GM06990 (cell line): ENCODE data around the gene ASH1L.
A peak's percentile ranks its signal among the peaks of the same experiment; 100 is the strongest.
"Not testable (repeated sequence)": the region's sequence is repeated elsewhere in the genome, so short reads cannot be mapped to it uniquely, and the experiment has no call there.

Experiments used
- DNase-seq: peaks from one replicate; pipeline ENCODE4 v3.0.0-alpha.2; 2011; ENCODE audit not compliant: insufficient read length; ENCODE audit errors: extremely low read depth
- H3K27me3 ChIP-seq: replicated peaks from 2 replicates; pipeline ENCODE4 v1.6.0; 2011; ENCODE audit warnings: low read length; ENCODE audit not compliant: control insufficient read depth, insufficient read depth
- H3K36me3 ChIP-seq: 2 replicates; pipeline ENCODE4 v1.5.1; 2011; ENCODE audit warnings: low read length; ENCODE audit not compliant: control insufficient read depth, insufficient read depth
- H3K4me3 ChIP-seq: replicated peaks from 2 replicates; pipeline ENCODE4 v1.5.1; 2011; ENCODE audit warnings: low read depth, mild to moderate bottlenecking, control low read depth, low read length
- CTCF ChIP-seq: IDR thresholded peaks from 2 replicates; pipeline ENCODE4 v1.5.1; 2011; ENCODE audit warnings: low read length, control low read depth, mild to moderate bottlenecking, inconsistent platforms; ENCODE audit not compliant: insufficient read depth, poor library complexity, severe bottlenecking

Gene ASH1L, protein sequence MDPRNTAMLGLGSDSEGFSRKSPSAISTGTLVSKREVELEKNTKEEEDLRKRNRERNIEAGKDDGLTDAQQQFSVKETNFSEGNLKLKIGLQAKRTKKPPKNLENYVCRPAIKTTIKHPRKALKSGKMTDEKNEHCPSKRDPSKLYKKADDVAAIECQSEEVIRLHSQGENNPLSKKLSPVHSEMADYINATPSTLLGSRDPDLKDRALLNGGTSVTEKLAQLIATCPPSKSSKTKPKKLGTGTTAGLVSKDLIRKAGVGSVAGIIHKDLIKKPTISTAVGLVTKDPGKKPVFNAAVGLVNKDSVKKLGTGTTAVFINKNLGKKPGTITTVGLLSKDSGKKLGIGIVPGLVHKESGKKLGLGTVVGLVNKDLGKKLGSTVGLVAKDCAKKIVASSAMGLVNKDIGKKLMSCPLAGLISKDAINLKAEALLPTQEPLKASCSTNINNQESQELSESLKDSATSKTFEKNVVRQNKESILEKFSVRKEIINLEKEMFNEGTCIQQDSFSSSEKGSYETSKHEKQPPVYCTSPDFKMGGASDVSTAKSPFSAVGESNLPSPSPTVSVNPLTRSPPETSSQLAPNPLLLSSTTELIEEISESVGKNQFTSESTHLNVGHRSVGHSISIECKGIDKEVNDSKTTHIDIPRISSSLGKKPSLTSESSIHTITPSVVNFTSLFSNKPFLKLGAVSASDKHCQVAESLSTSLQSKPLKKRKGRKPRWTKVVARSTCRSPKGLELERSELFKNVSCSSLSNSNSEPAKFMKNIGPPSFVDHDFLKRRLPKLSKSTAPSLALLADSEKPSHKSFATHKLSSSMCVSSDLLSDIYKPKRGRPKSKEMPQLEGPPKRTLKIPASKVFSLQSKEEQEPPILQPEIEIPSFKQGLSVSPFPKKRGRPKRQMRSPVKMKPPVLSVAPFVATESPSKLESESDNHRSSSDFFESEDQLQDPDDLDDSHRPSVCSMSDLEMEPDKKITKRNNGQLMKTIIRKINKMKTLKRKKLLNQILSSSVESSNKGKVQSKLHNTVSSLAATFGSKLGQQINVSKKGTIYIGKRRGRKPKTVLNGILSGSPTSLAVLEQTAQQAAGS (N-terminal part only)

DNA sequence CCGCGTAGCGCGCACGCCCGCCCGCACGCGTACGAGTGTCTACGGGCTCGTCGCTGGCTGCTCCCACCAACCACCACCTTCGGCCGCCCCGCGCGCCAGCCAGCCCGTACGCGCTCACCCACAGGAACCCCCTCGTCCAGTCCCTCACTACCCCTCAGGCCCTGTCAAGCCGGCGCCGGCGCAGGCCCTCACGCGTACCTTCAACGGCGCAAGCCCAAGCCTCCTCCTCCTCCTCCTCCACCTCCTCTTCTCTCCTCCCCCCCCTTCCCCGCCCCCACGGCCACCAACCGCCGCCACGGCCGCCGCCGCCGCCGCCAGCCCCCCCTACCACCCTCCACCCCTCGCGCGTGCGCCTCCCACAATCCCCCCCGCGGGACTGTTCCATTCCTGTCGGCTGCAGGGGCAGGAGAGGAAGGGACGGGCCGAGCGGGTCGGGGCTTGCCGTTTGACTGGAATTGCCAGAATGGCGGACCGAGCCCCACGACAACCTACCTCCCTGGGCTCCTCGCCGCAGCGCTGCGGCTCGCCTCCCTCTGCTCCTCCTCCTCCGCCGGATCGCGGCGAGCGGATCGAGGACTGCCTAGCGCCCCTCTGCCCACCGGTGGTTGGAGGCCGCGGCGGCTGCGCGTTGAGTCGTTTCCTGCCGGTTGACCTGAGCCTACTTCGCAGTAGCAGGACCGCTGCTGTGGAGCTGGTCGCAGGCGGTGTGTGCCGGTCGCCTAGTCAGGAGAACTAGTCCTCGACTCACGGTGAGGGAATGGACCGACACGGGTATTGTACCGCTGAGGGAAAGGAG is at the start of gene ASH1L:
TSS of gene ASH1L (minus strand) at position 223 of the 796 bp plus-strand sequence. CDS start 41,284 bp downstream, outside the sequence.
- TF ChIP-seq CTCF: no peak
- no peaks in the 10 kb centered on the region for H3K27me3 ChIP-seq
- H3K4me3 ChIP-seq: peak within 1 kb of the TSS; percentile 97
- DNase-seq: peak; percentile 97
- no peaks in the 10 kb centered on the region; the same call in 1 of the 2 replicates for H3K36me3 ChIP-seq

GRCh38 chr1:155610257-155610647 is 47.6 kb upstream of the ASH1L start:
- not testable (repeated sequence) for DNase-seq, H3K36me3 ChIP-seq, H3K27me3 ChIP-seq
- H3K4me3 ChIP-seq: peak overlapping the region; percentile 67

- peak; percentile 91 for DNase-seq
- no peak for TF ChIP-seq CTCF
- H3K27me3 ChIP-seq: no peaks in the 10 kb centered on the region
These were observed 47.1 kb upstream of the ASH1L start, which contains the start of gene MSTO1 for GRCh38 chr1:155609515-155610256. Gene MSTO1, plus strand, starts transcription at chr1:155610218. Its CDS starts 31 bp downstream, at chr1:155610249.

GRCh38 chr1:155608888-155609225 is 46.3 kb upstream of the ASH1L start:
- DNase-seq: no peak

More at GRCh38 chr1:155609515-155610256, 47.1 kb upstream of the ASH1L start, which contains the start of gene MSTO1:
- Histone ChIP-seq H3K36me3 (peaks cover 1% of the 10 kb centered on the region), H3K4me3 (peak within 1 kb of the TSS; percentile 67)

More at GRCh38 chr1:155608888-155609225, 46.3 kb upstream of the ASH1L start:
- no peak for TF ChIP-seq CTCF
- no peak overlapping the region for H3K4me3 ChIP-seq
- H3K27me3 ChIP-seq: no peaks in the 10 kb centered on the region
- H3K36me3 ChIP-seq: peaks cover 1% of the 10 kb centered on the region
